Stomach smooth muscle (tissue), 2 donors: ENCODE measurements around the gene SRRM1.
A peak's percentile ranks its signal among the peaks of the same experiment; 100 is the strongest.
"Not testable (repeated sequence)": the region's sequence is repeated elsewhere in the genome, so short reads cannot be mapped to it uniquely, and the experiment has no call there.

Experiments used
- H3K27ac ChIP-seq: one replicate; pipeline ENCODE4 v1.7.0; 2013; ENCODE audit warnings: mild to moderate bottlenecking, low read length, inconsistent platforms
- H3K27me3 ChIP-seq, 2 donors: one replicate each; pipeline ENCODE4 v1.7.0; 2013; ENCODE audit warnings: low read length in 2 of 2; ENCODE audit not compliant: insufficient read depth in 2 of 2, control insufficient read depth in 1 of 2
- H3K36me3 ChIP-seq, 2 donors: one replicate each; pipeline ENCODE4 v1.7.0; 2013; ENCODE audit warnings: low read length in 2 of 2; ENCODE audit not compliant: control insufficient read depth in 2 of 2, insufficient read depth in 2 of 2
- H3K4me1 ChIP-seq: one replicate; pipeline ENCODE4 v1.7.0; 2013; ENCODE audit warnings: low read length; ENCODE audit not compliant: control insufficient read depth, insufficient read depth
- H3K4me3 ChIP-seq, 2 donors: one replicate each; pipeline ENCODE4 v1.7.0; 2013; ENCODE audit warnings: low read length in 2 of 2
- H3K9ac ChIP-seq, 2 donors: one replicate each; pipeline ENCODE4 v1.7.0; 2013; ENCODE audit warnings: low read length in 2 of 2, mild to moderate bottlenecking in 1 of 2
- H3K9me3 ChIP-seq, 2 donors: one replicate each; pipeline ENCODE4 v1.7.0; 2013; ENCODE audit warnings: low read length in 2 of 2; ENCODE audit not compliant: control insufficient read depth in 2 of 2
- donor health status: healthy.
- donor health status: Pancreatic carcinoma.

Gene SRRM1

DNA sequence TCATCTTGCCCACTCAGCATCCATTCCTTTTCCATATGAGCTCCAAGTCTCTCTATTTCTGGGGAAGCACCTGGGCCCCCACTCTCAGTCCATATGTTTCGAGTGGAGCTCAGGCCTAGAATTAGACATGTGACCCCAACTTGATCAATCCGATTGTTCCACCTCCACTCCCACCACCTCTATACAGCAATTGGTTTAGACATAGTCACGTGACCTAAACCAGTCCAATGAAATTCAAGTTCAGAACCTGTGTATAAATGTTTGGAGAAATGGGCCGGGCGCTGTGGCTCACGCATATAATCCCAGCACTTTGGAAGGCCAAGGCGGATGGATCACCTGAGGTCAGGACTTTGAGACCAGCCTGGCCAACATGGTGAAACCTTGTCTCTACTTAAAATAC, 72.6 kb downstream of the SRRM1 start:
- H3K27me3 ChIP-seq, result no peaks in the 10 kb centered on the region
- no peaks in the 10 kb centered on the region for H3K9me3 ChIP-seq
- H3K9ac ChIP-seq, result no peak overlapping the region
- H3K27ac ChIP-seq, result no peak overlapping the region
- no peaks in the 10 kb centered on the region for H3K36me3 ChIP-seq
- peaks cover 9% of the 10 kb centered on the region for H3K4me1 ChIP-seq
- no peak overlapping the region for H3K4me3 ChIP-seq

- H3K4me1 ChIP-seq, result peaks cover 12% of the 10 kb centered on the region
- no peak overlapping the region for H3K9ac ChIP-seq
- no peaks in the 10 kb centered on the region for H3K27me3 ChIP-seq
Observed at GRCh38 chr1:24717887-24718650, 75.0 kb downstream of the SRRM1 start.

DNA sequence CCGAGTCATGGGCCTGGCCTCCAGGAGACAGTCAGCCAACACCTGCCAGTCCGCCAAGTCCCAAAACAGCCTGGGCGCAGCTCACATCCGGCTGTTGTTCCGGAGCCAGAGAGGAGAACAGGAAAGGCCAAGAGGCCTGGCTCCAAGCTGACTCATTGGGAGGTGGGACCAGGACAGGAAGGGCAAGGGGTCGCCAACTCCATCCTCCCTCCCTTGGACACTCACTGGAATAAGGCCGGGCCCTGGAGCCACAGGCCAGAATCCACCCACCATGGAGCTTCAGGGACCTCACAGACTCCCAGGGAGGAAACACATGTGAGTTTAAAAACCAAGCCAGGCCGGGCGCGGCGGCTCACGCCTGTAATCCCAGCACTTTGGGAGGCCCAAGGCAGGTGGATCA, 77.0 kb downstream of the SRRM1 start:
- Histone ChIP-seq H3K4me1 (peaks cover 12% of the 10 kb centered on the region), H3K9me3 (no peaks in the 10 kb centered on the region), H3K27me3 (no peaks in the 10 kb centered on the region), H3K9ac (no peak overlapping the region), H3K27ac (peak overlapping the region; percentile 41), H3K36me3 (no peaks in the 10 kb centered on the region), H3K4me3 (no peak overlapping the region)

More at GRCh38 chr1:24717887-24718650, 75.0 kb downstream of the SRRM1 start:
- H3K9me3 ChIP-seq, result no peaks in the 10 kb centered on the region
- no peak overlapping the region for H3K27ac ChIP-seq
- H3K36me3 ChIP-seq, result no peaks in the 10 kb centered on the region
- no peak overlapping the region for H3K4me3 ChIP-seq

- Histone ChIP-seq H3K27ac (no peak overlapping the region), H3K36me3 (no peaks in the 10 kb centered on the region), H3K9me3 (no peaks in the 10 kb centered on the region), H3K9ac (no peak overlapping the region), H3K4me3 (no peak overlapping the region), H3K4me1 (peaks cover 12% of the 10 kb centered on the region), H3K27me3 (no peaks in the 10 kb centered on the region)
Observed at GRCh38 chr1:24721533-24721932, 78.4 kb downstream of the SRRM1 start.

- H3K9ac ChIP-seq, H3K4me3 ChIP-seq, H3K27ac ChIP-seq, H3K27me3 ChIP-seq, H3K9me3 ChIP-seq, H3K36me3 ChIP-seq: not testable (repeated sequence)
- peaks cover 12% of the 10 kb centered on the region for H3K4me1 ChIP-seq
Observed at GRCh38 chr1:24722073-24723035, 79.3 kb downstream of the SRRM1 start.
